Measurements from ENCODE around the gene NAGA.

The NAGA gene

DNA sequence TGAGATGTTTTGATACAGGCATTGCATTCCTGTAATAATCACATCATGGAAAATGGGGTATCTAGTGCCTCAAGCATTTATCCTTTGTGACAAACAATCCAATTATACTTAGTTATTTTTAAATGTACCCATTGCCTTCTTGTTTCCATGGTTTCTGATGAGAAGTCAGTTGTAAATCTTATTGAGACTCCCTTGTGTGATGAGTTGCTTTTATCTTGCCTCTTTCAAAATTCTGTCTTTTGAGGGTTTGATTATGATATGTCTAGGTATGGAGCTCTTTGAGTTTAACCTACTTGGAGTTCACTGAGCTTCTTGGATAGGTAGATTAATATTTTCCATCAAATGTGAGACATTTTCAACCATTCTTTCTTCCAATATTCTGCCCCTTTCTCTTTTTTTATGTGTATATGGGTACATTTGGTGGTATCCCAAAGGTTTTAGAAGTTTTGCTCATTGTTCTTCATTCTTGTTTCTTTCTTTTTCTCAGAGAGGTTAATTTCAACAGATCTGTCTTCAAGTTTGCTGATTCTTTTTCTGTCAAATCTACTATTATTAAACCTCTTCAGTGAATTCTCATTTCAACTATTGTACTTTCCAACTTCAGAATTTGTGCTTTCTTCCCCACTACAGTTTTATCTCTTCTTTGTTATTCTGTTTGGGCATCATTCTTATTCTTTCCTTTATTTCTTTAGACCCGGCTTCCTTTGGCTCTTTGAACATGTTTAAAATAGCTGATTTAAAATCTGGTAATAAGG, 13.7 kb downstream of the NAGA start:
- TF ChIP-seq TAF1 (IDR thresholded peaks at IDR 0.05; ENCODE audit: low read depth, low read length) (no peak), SPI1 (IDR thresholded peaks at IDR 0.05; ENCODE audit: low read depth, low read length) (no peak), PAX5 (IDR thresholded peaks at IDR 0.05; ENCODE audit: insufficient read depth, low read length, severe bottlenecking) (no peak), POLR2A (IDR thresholded peaks at IDR 0.05; ENCODE audit: low read depth, low read length) (no peak), POU2F2 (IDR thresholded peaks at IDR 0.05; ENCODE audit: low read depth, low read length) (no peak), POLR2AphosphoS5 (IDR thresholded peaks at IDR 0.05; ENCODE audit: low read depth, low read length) (no peak)
- no peak for FAIRE-seq
- DNase-seq (ENCODE audit: insufficient read length, low spot score): no peak

DNA sequence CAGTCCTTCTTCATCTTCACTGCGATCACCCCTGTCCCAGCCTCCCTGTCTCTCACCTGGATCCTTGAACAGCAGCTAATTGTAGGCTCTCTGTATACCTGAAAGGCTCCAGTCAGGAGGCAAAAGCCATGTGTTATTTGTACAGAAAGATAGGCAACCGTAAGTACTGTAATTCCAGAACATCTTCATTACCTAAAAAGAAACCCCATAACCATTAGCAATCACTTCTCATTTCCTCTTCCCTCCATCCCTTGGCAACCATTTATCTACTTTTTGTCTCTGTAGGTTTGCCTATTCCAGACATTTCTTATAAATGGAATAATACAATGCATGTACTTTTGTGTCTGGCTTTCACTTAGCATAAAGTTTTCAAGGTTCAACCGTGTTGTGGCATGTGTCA, 17.8 kb downstream of the NAGA start:
- TF ChIP-seq SPI1 (IDR thresholded peaks at IDR 0.05; ENCODE audit: low read depth, low read length) (peak; percentile 44; the same call in 1 of the 2 replicates), TAF1 (IDR thresholded peaks at IDR 0.05; ENCODE audit: low read depth, low read length) (no peak)
- FAIRE-seq (no peak), DNase-seq (ENCODE audit: insufficient read length, low spot score) (no peak)

DNA sequence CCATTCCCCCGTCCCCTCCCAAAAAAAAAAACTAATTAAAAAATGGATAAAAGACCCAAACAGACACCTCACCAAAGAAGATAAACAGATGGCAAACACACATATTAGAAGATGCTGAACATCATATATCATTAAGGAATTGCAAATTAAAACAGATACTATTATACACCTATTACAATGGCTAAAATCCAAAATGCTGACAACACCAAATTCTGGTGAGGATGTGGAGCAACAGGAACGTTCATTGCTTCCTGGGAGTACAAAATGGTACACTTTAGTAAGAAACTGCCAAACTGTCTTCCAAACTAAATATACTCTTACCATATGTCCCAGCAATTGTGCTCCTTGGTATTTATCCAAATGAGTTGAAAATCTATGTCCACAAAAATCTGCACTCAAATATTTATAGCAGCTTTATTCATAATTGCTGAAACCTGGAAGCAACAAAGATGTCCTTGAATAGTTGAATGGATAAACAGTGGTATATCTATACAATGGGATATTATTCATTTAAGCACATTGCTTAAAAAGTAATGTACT, 19.9 kb downstream of the NAGA start:
- FAIRE-seq (no peak), DNase-seq (ENCODE audit: insufficient read length, low spot score) (no peak)
- TF ChIP-seq TAF1 (IDR thresholded peaks at IDR 0.05; ENCODE audit: low read depth, low read length): no peak

DNA sequence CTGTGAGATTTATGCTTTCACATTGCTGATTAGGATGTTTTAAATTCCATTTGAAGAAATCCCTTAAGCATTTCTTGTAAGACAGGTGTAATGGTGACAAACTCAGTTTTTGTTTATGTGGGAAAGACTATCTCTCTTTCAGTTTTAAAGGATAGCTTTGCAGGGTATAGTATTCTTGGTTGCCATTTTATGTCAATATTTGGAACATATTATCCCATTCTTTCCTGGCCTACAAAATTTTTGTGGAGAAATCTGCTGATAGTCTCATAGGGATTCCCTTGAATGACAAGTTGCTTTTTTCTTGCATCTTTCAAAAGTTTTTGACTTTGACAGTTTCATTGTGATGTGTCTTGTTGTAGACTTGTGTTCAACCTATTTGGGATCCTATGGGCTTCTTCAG, 28.8 kb downstream of the NAGA start:
- TF ChIP-seq TAF1 (IDR thresholded peaks at IDR 0.05; ENCODE audit: low read depth, low read length): no peak
- no peak for TF ChIP-seq POLR2A (IDR thresholded peaks at IDR 0.05; ENCODE audit: low read depth, low read length)
- no peak for TF ChIP-seq SPI1 (IDR thresholded peaks at IDR 0.05; ENCODE audit: low read depth, low read length)
- no peak for TF ChIP-seq POU2F2 (IDR thresholded peaks at IDR 0.05; ENCODE audit: low read depth, low read length)
- no peak for TF ChIP-seq PAX5 (IDR thresholded peaks at IDR 0.05; ENCODE audit: insufficient read depth, low read length, severe bottlenecking)
- TF ChIP-seq POLR2AphosphoS5 (IDR thresholded peaks at IDR 0.05; ENCODE audit: low read depth, low read length): no peak
- FAIRE-seq (no peak), DNase-seq (ENCODE audit: insufficient read length, low spot score) (no peak)

DNA sequence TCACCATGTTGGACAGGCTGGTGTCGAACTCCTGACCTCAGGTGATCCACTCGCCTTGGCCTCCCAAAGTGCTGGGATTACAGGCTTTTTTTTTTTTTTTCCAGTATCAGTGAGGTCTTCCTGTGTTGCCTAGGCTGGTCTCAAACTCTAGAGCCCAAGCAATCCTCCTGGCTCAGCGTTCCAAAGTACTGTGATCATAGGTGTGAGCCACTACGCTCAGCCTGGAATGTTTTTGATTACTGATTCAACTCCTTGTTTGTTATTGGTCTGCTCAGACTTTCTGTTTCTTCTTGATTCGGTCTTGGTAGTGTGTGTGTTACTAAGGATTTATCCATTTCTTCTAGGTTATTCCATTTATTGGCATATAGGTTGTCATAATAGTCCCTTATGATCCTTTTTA, 31.3 kb downstream of the NAGA start:
- FAIRE-seq (no peak), DNase-seq (ENCODE audit: insufficient read length, low spot score) (no peak)
- TF ChIP-seq POU2F2 (IDR thresholded peaks at IDR 0.05; ENCODE audit: low read depth, low read length) (no peak), TAF1 (IDR thresholded peaks at IDR 0.05; ENCODE audit: low read depth, low read length) (no peak), POLR2AphosphoS5 (IDR thresholded peaks at IDR 0.05; ENCODE audit: low read depth, low read length) (no peak), POLR2A (IDR thresholded peaks at IDR 0.05; ENCODE audit: low read depth, low read length) (no peak), PAX5 (IDR thresholded peaks at IDR 0.05; ENCODE audit: insufficient read depth, low read length, severe bottlenecking) (no peak), SPI1 (IDR thresholded peaks at IDR 0.05; ENCODE audit: low read depth, low read length) (no peak)

DNA sequence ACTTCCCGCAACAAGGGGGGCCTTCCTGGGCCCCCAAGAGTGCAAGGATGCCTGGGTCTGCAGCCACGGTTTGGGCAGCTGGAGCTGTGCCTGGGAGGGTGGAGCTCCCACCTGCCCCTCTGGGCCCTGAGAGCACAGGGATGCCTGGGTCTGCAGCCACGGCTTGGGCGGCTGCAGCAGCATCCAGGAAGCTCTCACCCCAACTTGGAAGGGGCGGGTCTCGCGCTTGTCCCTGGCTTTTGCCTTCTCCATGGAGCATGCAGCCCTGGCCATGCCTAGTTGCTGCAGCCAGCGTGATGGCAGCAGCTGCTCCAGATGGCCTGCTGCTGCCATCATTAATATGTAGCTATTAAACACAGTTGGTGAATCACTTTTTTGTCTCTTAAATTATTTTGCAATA, 35.4 kb downstream of the NAGA start:
- FAIRE-seq (no peak), DNase-seq (ENCODE audit: insufficient read length, low spot score) (no peak)
- TF ChIP-seq SPI1 (IDR thresholded peaks at IDR 0.05; ENCODE audit: low read depth, low read length): no peak
- no peak for TF ChIP-seq PAX5 (IDR thresholded peaks at IDR 0.05; ENCODE audit: insufficient read depth, low read length, severe bottlenecking)
- no peak for TF ChIP-seq POU2F2 (IDR thresholded peaks at IDR 0.05; ENCODE audit: low read depth, low read length)
- no peak for TF ChIP-seq TAF1 (IDR thresholded peaks at IDR 0.05; ENCODE audit: low read depth, low read length)

DNA sequence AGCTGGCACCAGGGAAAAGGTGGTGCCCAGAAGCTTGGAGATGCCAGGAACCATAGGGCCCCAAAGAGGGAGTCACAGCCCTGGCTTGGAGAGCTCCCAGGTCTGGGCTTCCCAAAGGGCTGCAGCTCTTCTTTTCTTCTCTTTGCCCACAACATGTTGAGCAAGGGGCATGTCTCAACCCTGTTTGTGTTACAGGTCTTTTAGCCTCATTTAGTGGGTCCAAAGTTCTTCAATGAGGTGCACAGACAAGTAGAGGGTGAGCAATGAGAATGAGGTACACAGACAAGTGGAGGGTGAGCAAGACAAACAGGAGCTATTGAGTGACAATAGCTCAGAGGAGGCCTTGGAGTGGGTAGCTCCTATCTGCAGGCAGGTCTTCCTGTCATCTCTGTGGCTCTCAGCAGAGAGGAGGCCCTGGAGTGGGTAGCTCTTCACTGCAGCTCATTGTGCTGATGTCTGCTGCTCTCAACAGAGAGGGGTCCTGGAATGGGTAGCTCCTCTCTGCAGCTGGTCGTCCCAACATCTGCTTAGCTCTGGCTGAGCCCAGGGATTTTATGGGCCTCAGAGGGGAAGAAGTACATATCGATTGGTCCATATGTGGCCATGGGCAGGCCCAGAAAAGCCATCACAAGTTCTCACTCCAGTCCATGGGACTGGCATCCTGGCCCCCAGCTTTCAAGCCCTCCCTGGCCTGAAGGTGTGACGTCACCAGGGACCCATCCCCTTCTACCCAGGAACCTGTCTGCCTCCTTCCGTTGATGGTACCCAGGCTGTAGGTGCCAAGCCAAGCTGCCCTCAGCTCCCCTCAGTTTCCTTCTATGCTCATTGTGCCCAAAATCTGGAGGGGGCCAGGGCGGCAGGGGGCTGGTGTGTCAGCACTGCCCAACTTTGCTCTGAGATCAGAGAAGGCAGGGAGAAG, 37.1 kb downstream of the NAGA start:
- TF ChIP-seq SPI1 (IDR thresholded peaks at IDR 0.05; ENCODE audit: low read depth, low read length) (no peak), TAF1 (IDR thresholded peaks at IDR 0.05; ENCODE audit: low read depth, low read length) (no peak), PAX5 (IDR thresholded peaks at IDR 0.05; ENCODE audit: insufficient read depth, low read length, severe bottlenecking) (no peak), POLR2AphosphoS5 (IDR thresholded peaks at IDR 0.05; ENCODE audit: low read depth, low read length) (no peak), POLR2A (IDR thresholded peaks at IDR 0.05; ENCODE audit: low read depth, low read length) (no peak), POU2F2 (IDR thresholded peaks at IDR 0.05; ENCODE audit: low read depth, low read length) (no peak)
- DNase-seq (ENCODE audit: insufficient read length, low spot score) (no peak), FAIRE-seq (no peak)

DNA sequence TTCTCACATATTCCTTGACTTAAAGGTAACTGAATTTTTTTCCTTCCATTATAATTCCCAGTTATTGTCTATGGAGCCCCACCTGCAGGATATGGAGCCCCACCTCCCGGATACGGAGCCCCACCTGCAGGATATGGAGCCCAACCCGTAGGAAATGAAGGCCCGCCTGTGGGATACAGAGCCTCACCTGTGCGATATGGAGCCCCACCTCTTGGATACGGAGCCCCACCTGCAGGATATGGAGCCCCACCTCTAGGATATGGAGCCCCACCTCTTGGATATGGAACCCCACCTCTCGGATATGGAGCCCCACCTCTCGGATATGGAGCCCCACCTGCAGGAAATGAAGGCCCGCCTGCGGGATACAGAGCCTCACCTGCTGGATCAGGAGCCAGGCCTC, 43.9 kb downstream of the NAGA start:
- TF ChIP-seq POLR2A (IDR thresholded peaks at IDR 0.05; ENCODE audit: low read depth, low read length): no peak
- no peak for FAIRE-seq

DNA sequence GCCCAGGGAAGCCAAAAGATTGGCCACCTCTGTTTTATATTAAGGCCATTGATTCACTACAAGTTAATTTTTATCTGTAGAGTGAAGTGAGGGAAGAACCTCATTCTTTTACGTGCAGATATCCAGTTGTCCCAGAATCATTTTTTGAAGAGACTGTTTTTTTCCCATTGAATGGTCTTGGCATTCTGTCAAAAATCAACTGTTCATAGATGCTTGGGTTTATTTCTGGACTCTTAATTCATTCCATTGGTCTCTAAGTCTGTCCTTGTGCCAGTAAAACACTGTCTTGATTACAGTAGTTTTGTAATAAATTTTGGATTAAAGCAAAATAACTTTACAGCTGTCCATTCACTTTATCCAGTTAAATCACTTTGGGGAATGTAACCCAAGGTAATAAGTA, 45.2 kb downstream of the NAGA start:
- DNase-seq (ENCODE audit: insufficient read length, low spot score) (no peak), FAIRE-seq (no peak)
- TF ChIP-seq POLR2A (IDR thresholded peaks at IDR 0.05; ENCODE audit: low read depth, low read length) (no peak), SPI1 (IDR thresholded peaks at IDR 0.05; ENCODE audit: low read depth, low read length) (no peak), TAF1 (IDR thresholded peaks at IDR 0.05; ENCODE audit: low read depth, low read length) (no peak), POLR2AphosphoS5 (IDR thresholded peaks at IDR 0.05; ENCODE audit: low read depth, low read length) (no peak), PAX5 (IDR thresholded peaks at IDR 0.05; ENCODE audit: insufficient read depth, low read length, severe bottlenecking) (no peak), POU2F2 (IDR thresholded peaks at IDR 0.05; ENCODE audit: low read depth, low read length) (no peak)

More for the DNA sequence above, 43.9 kb downstream of the NAGA start:
- DNase-seq (ENCODE audit: insufficient read length, low spot score): no peak
